ENCODE results near the gene KRTAP12-4. TPM values are rescaled to one million over a fixed set of nuclear protein-coding genes. Genes with fewer than 3 reads are reported as not detected.

KRTAP12-4 gene
- total and polyA plus RNA-seq, 2 donors (not counting 3 experiments of a cell fraction or from before 2014, with no cell fraction given): not detected

DNA sequence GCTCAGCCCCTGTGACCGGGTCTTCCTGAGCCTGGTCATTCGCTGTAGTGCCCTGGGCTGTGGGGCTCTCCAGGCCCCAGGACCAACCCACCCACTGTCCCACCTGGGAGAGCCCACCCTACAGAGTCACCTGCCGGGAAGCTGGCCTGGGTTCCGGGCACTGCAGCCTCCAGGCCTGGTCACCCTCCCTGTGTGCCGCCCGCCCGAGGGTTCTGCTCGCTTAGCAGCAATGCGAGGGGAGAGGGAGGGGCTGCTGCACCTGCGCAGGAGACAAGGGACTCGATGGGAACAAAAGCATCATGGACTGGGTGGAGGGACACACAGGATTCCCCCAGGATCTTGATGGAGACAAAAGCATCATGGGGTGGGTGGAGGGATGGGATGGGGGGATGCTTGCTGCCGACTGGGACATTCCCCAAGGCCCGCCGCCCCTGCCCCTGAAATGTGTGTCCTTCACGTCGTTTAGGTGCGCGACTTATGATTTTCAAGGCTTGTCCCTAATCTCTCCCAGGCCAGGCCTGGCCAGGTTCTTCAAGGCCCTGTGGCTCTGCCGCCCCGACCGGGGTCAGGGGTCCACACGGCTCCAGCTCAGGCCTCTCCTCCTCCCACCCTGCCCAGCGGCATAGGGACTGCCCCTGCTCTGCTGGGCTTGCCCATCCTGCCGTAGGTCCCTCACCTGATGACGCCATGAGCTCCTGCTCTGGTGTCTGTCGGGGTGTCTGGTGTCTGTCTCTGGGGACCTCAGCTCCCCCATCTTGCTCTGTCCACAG, 40.9 kb downstream of the KRTAP12-4 start:
- Histone ChIP-seq H3K9ac (replicated peaks; ENCODE audit: extremely low read depth, insufficient read depth, low read length) (no peak overlapping the region), H3K36me3 (ENCODE audit: control insufficient read depth in 2 of 2, extremely low read depth in 1 of 2, insufficient read depth in 2 of 2, low read length in 2 of 2) (no peaks in the 10 kb centered on the region), H3K9me3 (replicated peaks; ENCODE audit: control insufficient read depth, insufficient read depth, low read length) (peaks cover 5% of the 10 kb centered on the region), H3K27ac (ENCODE audit: insufficient read depth, low read depth, low read length) (no peak overlapping the region), H3K4me3 (replicated peaks in 1 of 3; ENCODE audit: insufficient read depth in 1 of 3, low read depth in 1 of 3, low read length in 3 of 3) (no peak overlapping the region), H2AFZ (ENCODE audit: low read depth, low read length) (no peak overlapping the region), H3K27me3 (ENCODE audit: control insufficient read depth in 2 of 2, insufficient read depth in 2 of 2, low read length in 2 of 2) (no peaks in the 10 kb centered on the region), H3K4me2 (ENCODE audit: insufficient read depth, low read length) (no peak overlapping the region), H3K4me1 (ENCODE audit: control insufficient read depth, extremely low read depth, insufficient read depth, low read length) (no peaks in the 10 kb centered on the region), H3K79me2 (ENCODE audit: control insufficient read depth, insufficient read depth, low read length) (no peaks in the 10 kb centered on the region), H4K20me1 (replicated peaks; ENCODE audit: control insufficient read depth, extremely low read depth, insufficient read depth, low read length) (no peaks in the 10 kb centered on the region), H3K9me1 (replicated peaks; ENCODE audit: control insufficient read depth, extremely low read depth, insufficient read depth, low read length) (no peaks in the 10 kb centered on the region)
- ChIA-PET CTCF (no interaction called here), POLR2A (no interaction called here)
- intact Hi-C loops (cut with micrococcal nuclease) (no loop called here), dilution Hi-C loops (cut with MboI; ENCODE audit: extremely low pct_ligation_motif_present, low sequenced_read_pairs) (no loop called here)
- no peak for TF ChIP-seq CTCF (IDR thresholded peaks at IDR 0.05; ENCODE audit: extremely low read depth in 1 of 2, insufficient read depth in 1 of 2, low read depth in 1 of 2, low read length in 2 of 2)
- no peak for TF ChIP-seq MYC (IDR thresholded peaks at IDR 0.05; ENCODE audit: low read depth, low read length)
- no peak for TF ChIP-seq POLR2AphosphoS5 (IDR thresholded peaks at IDR 0.05; ENCODE audit: insufficient read depth, low read depth, low read length)
- TF ChIP-seq EZH2 (IDR thresholded peaks at IDR 0.05; ENCODE audit: borderline replicate concordance, low read depth, low read length, severe bottlenecking): no peak
- DNase-seq (ENCODE audit: low read depth, low spot score) (no peak), FAIRE-seq (no peak)
- BruUV-seq (replicated peaks): no TSS peak

DNA sequence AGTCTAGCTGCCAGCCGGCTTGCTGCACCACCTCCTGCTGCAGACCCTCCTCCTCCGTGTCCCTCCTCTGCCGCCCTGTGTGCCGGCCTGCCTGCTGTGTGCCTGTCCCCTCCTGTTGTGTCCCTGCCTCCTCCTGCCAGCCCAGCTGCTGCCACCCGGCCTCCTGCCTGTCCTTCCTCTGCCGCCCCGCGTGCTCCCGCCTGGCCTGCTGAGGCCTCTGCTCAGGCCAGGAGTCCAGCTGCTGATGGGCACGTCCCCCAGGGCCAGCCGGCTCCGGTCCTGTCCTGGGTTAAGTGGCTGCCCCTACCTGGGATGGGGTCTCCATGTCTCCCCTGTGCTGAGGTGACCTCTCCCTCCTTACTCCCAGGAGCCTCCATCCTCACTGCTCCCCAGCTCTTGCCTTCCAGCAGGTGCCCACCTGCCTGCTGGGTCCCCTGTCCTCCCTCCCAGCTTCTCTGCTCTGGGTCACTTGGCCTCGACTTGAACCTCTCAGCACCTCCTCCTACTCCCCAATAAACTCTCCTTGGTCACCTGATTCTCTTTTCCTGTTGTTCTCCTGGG, 41.7 kb downstream of the KRTAP12-4 start:
- Histone ChIP-seq H3K9me3 (replicated peaks; ENCODE audit: control insufficient read depth, insufficient read depth, low read length) (peaks cover 5% of the 10 kb centered on the region), H3K27me3 (ENCODE audit: control insufficient read depth in 2 of 2, insufficient read depth in 2 of 2, low read length in 2 of 2) (no peaks in the 10 kb centered on the region), H3K4me1 (ENCODE audit: control insufficient read depth, extremely low read depth, insufficient read depth, low read length) (no peaks in the 10 kb centered on the region), H3K79me2 (ENCODE audit: control insufficient read depth, insufficient read depth, low read length) (no peaks in the 10 kb centered on the region), H3K9ac (replicated peaks; ENCODE audit: extremely low read depth, insufficient read depth, low read length) (no peak overlapping the region), H3K4me3 (replicated peaks in 1 of 3; ENCODE audit: insufficient read depth in 1 of 3, low read depth in 1 of 3, low read length in 3 of 3) (no peak overlapping the region), H3K9me1 (replicated peaks; ENCODE audit: control insufficient read depth, extremely low read depth, insufficient read depth, low read length) (no peaks in the 10 kb centered on the region), H3K36me3 (ENCODE audit: control insufficient read depth in 2 of 2, extremely low read depth in 1 of 2, insufficient read depth in 2 of 2, low read length in 2 of 2) (no peaks in the 10 kb centered on the region), H2AFZ (ENCODE audit: low read depth, low read length) (no peak overlapping the region), H3K27ac (ENCODE audit: insufficient read depth, low read depth, low read length) (no peak overlapping the region), H4K20me1 (replicated peaks; ENCODE audit: control insufficient read depth, extremely low read depth, insufficient read depth, low read length) (no peaks in the 10 kb centered on the region), H3K4me2 (ENCODE audit: insufficient read depth, low read length) (no peak overlapping the region)
- POLR2A ChIA-PET: no interaction called here
- intact Hi-C loops (cut with micrococcal nuclease): no loop called here
- TF ChIP-seq JUN (IDR thresholded peaks at IDR 0.05; ENCODE audit: borderline replicate concordance, insufficient read depth, insufficient read length, low read depth): no peak
- no peak for TF ChIP-seq GATA2 (IDR thresholded peaks at IDR 0.05; ENCODE audit: insufficient read depth, insufficient read length, low read depth, low read length)
- no peak for TF ChIP-seq MAX (IDR thresholded peaks at IDR 0.05; ENCODE audit: insufficient read depth, insufficient read length)
- no peak for TF ChIP-seq POLR2A (IDR thresholded peaks at IDR 0.05; ENCODE audit: low read depth, low read length)
- TF ChIP-seq EZH2 (IDR thresholded peaks at IDR 0.05; ENCODE audit: borderline replicate concordance, low read depth, low read length, severe bottlenecking): no peak
- TF ChIP-seq CTCF (IDR thresholded peaks at IDR 0.05; ENCODE audit: extremely low read depth in 1 of 2, insufficient read depth in 1 of 2, low read depth in 1 of 2, low read length in 2 of 2): no peak
- DNase-seq (ENCODE audit: low read depth, low spot score) (no peak), FAIRE-seq (no peak)
- CTCF ChIA-PET: no interaction called here
- dilution Hi-C loops (cut with MboI; ENCODE audit: extremely low pct_ligation_motif_present, low sequenced_read_pairs): no loop called here
- no TSS peak for BruUV-seq (replicated peaks)
